ENCODE data around the gene MSI2. TPM values are rescaled to one million over a fixed set of nuclear protein-coding genes. Genes with fewer than 3 reads are reported as not detected.

MSI2 gene
- total RNA-seq, 1 donor from 2014 or later, result 181 TPM

DNA sequence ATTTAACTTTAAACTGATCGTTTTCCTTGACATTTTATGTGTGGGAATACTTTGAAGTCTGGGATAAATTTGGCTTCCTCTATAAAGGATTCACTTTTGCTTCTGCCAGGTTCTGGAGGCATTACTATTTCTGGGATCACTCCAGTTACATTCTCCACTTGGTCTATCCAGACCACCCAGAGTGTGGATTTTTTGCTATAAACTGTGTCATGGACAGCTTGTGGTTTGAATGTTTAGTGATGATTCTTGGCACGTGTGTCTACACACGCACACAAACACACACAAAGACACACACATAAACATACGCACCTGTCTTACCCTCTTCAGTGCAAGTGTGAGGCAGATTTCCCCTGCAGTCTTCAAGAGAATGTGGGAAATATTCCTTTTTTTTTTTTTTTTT is 27.4 kb upstream of the MSI2 start:
- no peaks in the 10 kb centered on the region for H3K4me1 Mint-ChIP-seq (ENCODE audit: low read depth)
- no peak for DNase-seq (ENCODE audit: low spot score)
- peaks cover 35% of the 10 kb centered on the region for H3K27me3 Mint-ChIP-seq (ENCODE audit: low read depth)
- no peaks in the 10 kb centered on the region for H3K36me3 Mint-ChIP-seq (ENCODE audit: low read depth)
- intact Hi-C loops (cut with micrococcal nuclease), result no loop called here
- no peak overlapping the region for H3K4me3 Mint-ChIP-seq (ENCODE audit: low read depth)
- H3K9me3 Mint-ChIP-seq, result peaks cover 6% of the 10 kb centered on the region
- no peak overlapping the region for H3K27ac Mint-ChIP-seq

DNA sequence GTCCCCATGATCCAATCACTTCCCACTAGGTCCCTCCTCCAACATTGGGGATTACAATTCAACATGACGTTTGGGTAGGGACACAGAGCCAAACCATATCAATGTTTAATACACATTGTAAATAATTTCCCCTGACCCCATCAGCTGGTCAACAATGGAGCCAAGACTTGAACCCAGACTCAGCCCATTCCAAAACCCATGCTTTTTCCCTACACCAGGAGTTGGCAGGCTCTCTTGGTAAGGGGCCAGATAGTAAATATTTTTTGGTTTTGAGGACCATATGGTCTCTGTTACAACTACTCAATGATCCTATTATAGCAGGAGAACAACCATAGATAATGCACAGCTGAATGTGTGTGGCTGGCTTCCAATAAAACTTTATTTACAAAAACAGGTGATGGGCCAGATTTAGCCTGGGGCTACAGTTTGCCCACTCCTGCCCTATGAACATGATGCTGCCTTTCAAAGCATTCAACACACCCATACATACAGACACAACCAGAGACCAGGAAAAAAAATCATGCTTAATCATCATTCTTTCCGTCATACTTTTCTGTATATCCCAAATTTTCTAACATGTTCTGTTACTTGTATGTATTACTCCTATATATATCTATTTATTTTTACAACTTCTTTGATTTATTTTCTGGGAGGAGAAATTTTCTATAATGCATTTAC is 22.1 kb upstream of the MSI2 start:
- intact Hi-C loops (cut with micrococcal nuclease), result no loop called here
- peaks cover 27% of the 10 kb centered on the region for H3K27me3 Mint-ChIP-seq (ENCODE audit: low read depth)
- H3K36me3 Mint-ChIP-seq (ENCODE audit: low read depth), result no peaks in the 10 kb centered on the region
- H3K4me3 Mint-ChIP-seq (ENCODE audit: low read depth), result no peak overlapping the region
- H3K9me3 Mint-ChIP-seq, result no peaks in the 10 kb centered on the region
- DNase-seq (ENCODE audit: low spot score), result no peak
- no peak overlapping the region for H3K27ac Mint-ChIP-seq
- H3K4me1 Mint-ChIP-seq (ENCODE audit: low read depth), result no peaks in the 10 kb centered on the region

DNA sequence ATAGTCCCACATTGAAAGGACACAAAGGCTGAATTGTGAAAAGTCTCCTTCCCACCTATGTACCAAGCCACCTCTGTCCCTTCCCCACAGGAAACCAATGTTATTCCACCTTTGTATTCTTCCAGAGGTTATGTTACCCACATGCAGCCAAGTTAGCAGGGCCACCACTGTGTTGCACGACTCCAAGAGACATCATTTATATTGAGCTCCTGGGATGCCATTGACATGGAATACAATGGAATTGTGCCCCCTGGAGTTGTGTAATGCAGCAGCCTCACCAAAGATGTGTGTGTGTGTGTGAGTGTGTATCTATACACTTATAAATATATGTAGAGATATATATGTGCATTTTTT is 21.6 kb upstream of the MSI2 start:
- no peak overlapping the region for H3K27ac Mint-ChIP-seq
- no peaks in the 10 kb centered on the region for H3K4me1 Mint-ChIP-seq (ENCODE audit: low read depth)
- DNase-seq (ENCODE audit: low spot score), result no peak
- no peaks in the 10 kb centered on the region for H3K9me3 Mint-ChIP-seq
- H3K27me3 Mint-ChIP-seq (ENCODE audit: low read depth), result peaks cover 27% of the 10 kb centered on the region
- intact Hi-C loops (cut with micrococcal nuclease), result no loop called here
- no peaks in the 10 kb centered on the region for H3K36me3 Mint-ChIP-seq (ENCODE audit: low read depth)
- no peak overlapping the region for H3K4me3 Mint-ChIP-seq (ENCODE audit: low read depth)

DNA sequence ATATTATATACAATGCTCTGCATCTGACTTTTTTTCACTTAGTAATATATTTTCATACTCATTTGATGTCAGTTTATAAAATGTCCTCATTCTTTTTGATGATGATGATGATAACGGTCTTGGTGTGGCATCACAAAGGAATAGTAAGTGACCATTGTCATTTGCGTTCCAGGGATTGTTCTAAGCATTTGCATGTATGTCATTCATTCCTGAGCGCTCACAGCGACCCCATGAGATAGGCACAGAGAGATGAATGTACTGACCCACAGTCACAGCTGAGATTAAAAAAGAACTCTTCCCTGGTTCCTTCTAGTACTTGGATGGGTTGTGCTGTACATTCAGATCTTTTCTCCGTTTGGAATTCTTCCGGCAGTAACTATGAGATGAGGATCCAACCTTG is 21.2 kb upstream of the MSI2 start:
- Mint-ChIP-seq H3K27me3 (ENCODE audit: low read depth) (peaks cover 27% of the 10 kb centered on the region), H3K27ac (no peak overlapping the region), H3K9me3 (no peaks in the 10 kb centered on the region), H3K36me3 (ENCODE audit: low read depth) (no peaks in the 10 kb centered on the region), H3K4me3 (ENCODE audit: low read depth) (no peak overlapping the region), H3K4me1 (ENCODE audit: low read depth) (no peaks in the 10 kb centered on the region)
- DNase-seq (ENCODE audit: low spot score), result no peak
- intact Hi-C loops (cut with micrococcal nuclease), result no loop called here

DNA sequence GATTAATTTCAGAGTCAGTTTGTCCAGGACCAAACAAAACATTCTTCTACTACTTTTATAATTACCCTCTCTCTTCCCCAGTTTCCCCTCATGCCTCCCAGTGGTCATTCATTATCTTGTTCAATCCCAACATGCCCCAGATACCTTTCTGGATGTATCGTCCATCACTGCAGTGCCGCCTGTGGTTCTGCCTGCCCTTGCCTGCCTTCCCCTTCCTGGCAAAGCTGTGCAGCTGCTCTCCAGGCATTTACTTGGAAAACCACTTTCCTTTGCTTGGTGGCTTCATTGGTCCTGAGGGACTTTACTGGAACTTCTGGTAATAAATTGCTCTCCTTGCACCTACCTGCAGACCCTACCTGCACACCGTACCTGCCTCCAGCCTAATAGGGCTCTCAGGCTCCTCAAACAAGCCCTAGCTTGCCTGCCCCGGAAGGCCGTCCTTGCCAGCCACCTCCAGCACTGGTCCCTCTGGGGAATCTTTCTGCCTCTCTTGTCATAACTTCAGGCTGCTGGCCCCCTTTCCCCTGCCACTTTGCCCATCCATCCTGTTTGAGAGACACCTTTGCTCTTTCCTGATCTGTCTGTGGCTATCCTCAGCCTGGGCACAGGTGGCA is 19.5 kb upstream of the MSI2 start:
- no peak overlapping the region for H3K4me3 Mint-ChIP-seq (ENCODE audit: low read depth)
- peaks cover 35% of the 10 kb centered on the region for H3K27me3 Mint-ChIP-seq (ENCODE audit: low read depth)
- no peaks in the 10 kb centered on the region for H3K9me3 Mint-ChIP-seq
- H3K27ac Mint-ChIP-seq, result no peak overlapping the region
- DNase-seq (ENCODE audit: low spot score), result no peak
- intact Hi-C loops (cut with micrococcal nuclease), result no loop called here
- H3K36me3 Mint-ChIP-seq (ENCODE audit: low read depth), result no peaks in the 10 kb centered on the region
- H3K4me1 Mint-ChIP-seq (ENCODE audit: low read depth), result no peaks in the 10 kb centered on the region

DNA sequence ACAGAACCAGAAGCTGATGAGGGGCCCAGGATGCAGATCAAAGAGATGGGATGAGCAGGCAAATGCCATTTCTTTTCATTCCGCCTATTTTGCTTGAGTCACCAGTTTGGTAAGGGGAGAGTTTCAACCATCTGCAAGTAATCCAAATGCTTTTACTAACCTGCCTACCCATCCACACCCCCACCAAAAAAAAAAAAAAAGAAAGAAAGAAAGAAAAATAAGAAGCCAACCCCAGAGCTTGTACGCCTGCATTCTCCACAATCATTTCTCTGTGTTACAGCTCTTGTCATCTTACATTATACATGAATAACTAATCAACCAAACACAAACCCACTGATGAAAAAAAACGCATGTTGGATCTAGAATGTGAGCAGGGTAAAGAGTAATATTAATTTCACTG is 15.7 kb upstream of the MSI2 start:
- no peak for DNase-seq (ENCODE audit: low spot score)
- Mint-ChIP-seq H3K27ac (no peak overlapping the region), H3K4me1 (ENCODE audit: low read depth) (peaks cover 8% of the 10 kb centered on the region), H3K27me3 (ENCODE audit: low read depth) (peaks cover 23% of the 10 kb centered on the region), H3K4me3 (ENCODE audit: low read depth) (no peak overlapping the region), H3K9me3 (no peaks in the 10 kb centered on the region), H3K36me3 (ENCODE audit: low read depth) (no peaks in the 10 kb centered on the region)
- intact Hi-C loops (cut with micrococcal nuclease), result loop anchor here (5.0 kb wide), 3 partner anchors 47 to 507 kb away; partner anchors contain the start of gene CCDC182

DNA sequence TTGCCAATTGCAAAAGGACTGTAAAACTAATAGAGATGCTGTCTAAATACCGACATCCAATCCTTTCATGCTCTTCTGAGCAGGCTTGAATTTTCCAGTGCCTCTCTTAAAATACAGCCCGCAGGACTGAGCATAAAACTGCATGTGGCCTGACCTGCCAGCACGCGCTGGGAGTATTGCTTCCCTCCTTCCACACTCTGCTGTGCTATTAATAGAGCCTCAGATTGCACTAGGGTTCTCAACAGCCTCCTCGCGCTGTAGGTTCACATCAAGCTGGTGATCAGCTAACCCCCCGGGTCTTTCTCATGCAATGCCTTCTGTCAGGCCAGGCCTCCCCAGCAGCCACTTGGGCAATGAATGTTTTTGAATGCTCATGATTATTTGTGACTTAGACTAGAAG is 14.2 kb upstream of the MSI2 start:
- H3K27me3 Mint-ChIP-seq (ENCODE audit: low read depth), result peaks cover 18% of the 10 kb centered on the region

DNA sequence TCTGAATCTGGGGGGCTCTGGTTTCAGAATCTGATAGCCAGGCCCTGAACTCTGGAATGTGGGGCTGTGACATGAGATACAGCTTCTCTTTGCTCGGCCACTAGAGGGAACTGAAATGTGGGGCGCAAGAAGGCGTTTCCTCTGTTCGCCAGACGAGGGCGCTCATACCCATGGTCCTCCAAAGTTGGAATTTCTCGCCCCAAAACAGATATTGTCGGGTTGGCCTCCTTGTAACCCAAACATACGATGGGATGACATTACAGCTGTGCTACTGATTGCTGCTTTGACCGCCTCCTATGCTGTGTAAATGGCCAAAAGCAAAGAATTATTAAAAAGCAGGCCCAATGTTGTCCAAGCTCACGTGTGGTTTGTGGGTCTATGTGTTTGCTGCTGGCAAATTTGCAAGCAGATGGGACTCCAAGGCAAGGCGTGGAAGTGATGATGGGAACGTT is 13.1 kb upstream of the MSI2 start:
- Mint-ChIP-seq H3K27me3 (ENCODE audit: low read depth) (peaks cover 17% of the 10 kb centered on the region), H3K4me1 (ENCODE audit: low read depth) (peaks cover 8% of the 10 kb centered on the region), H3K27ac (peak overlapping the region; percentile 40), H3K36me3 (ENCODE audit: low read depth) (no peaks in the 10 kb centered on the region), H3K4me3 (ENCODE audit: low read depth) (no peak overlapping the region), H3K9me3 (no peaks in the 10 kb centered on the region)
- intact Hi-C loops (cut with micrococcal nuclease), result loop anchor here (1.0 to 5.0 kb wide), 6 partner anchors 44 to 504 kb away; partner anchors contain the start of gene CCDC182
- DNase-seq (ENCODE audit: low spot score), result peak; percentile 64

More for the DNA sequence above, 14.2 kb upstream of the MSI2 start:
- Mint-ChIP-seq H3K4me1 (ENCODE audit: low read depth) (peaks cover 8% of the 10 kb centered on the region), H3K27ac (no peak overlapping the region), H3K9me3 (no peaks in the 10 kb centered on the region), H3K4me3 (ENCODE audit: low read depth) (no peak overlapping the region), H3K36me3 (ENCODE audit: low read depth) (no peaks in the 10 kb centered on the region)
- intact Hi-C loops (cut with micrococcal nuclease), result loop anchor here (2.0 to 5.0 kb wide), 5 partner anchors 45 to 505 kb away; partner anchors contain the start of gene CCDC182
- no peak for DNase-seq (ENCODE audit: low spot score)

DNA sequence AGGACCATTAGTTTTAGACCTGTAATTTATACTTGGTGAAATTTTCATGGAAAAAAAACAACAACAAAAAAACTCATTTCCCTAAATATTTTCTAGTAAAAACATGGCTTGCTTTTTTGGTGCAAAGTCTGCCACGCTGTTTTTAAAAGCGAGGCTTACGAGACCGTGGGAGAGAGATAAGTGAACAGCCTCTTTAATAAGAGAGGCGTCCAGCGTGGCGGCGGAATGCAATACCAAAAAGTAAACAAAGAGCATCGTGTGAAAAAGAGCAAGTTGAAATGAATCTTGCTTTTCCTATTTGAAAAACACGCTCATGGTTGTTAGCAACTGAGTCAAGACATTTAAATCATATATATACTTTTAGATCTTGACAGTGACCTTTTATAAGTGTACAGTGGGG is 10.5 kb upstream of the MSI2 start:
- DNase-seq (ENCODE audit: low spot score), result no peak
- peaks cover 6% of the 10 kb centered on the region for H3K27me3 Mint-ChIP-seq (ENCODE audit: low read depth)
- peaks cover 9% of the 10 kb centered on the region for H3K9me3 Mint-ChIP-seq
- H3K36me3 Mint-ChIP-seq (ENCODE audit: low read depth), result no peaks in the 10 kb centered on the region
- intact Hi-C loops (cut with micrococcal nuclease), result no loop called here
- H3K27ac Mint-ChIP-seq, result no peak overlapping the region
- H3K4me1 Mint-ChIP-seq (ENCODE audit: low read depth), result peaks cover 8% of the 10 kb centered on the region
- H3K4me3 Mint-ChIP-seq (ENCODE audit: low read depth), result no peak overlapping the region

DNA sequence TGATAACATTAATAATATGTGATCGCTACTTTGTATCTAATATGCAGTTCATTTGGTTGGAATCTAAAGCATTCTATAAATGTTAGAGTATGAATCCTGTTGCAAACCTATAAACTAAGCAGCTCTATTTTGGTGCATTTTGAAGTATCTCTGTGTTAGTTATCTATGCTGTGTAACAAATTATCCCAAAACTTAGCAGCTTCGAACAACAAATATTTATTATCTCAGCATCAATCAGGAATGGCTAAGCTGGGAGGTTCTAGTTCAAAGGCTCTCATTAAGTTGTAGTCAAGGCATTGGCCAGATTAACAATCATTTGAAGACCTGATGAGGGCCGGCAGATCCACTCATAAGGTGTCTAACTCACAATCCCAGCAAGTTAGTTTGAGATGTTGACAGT is 10.1 kb upstream of the MSI2 start:
- no peak for DNase-seq (ENCODE audit: low spot score)
- Mint-ChIP-seq H3K4me3 (ENCODE audit: low read depth) (no peak overlapping the region), H3K4me1 (ENCODE audit: low read depth) (peaks cover 8% of the 10 kb centered on the region), H3K27me3 (ENCODE audit: low read depth) (peaks cover 4% of the 10 kb centered on the region), H3K27ac (no peak overlapping the region), H3K9me3 (peaks cover 13% of the 10 kb centered on the region), H3K36me3 (ENCODE audit: low read depth) (no peaks in the 10 kb centered on the region)
- intact Hi-C loops (cut with micrococcal nuclease), result no loop called here

DNA sequence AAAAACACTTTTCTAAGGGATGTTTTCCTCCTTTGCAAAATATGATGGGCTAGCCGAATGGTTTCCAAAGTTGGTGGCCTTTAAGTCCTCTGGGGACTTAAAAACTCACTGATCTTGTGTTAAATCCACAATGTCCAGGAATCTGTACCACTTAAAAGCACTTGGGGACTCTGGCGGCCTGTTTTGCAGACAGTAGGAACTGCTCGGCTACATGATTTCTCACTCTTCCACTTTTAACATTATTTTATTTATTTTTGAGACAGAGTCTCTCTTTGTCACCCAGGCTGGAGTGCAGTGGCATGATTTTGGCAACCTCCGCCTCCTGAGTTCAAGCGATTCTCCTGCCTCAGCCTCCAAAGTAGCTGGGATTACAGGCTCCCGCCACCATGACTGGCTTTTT is 9.1 kb upstream of the MSI2 start:
- H3K36me3 Mint-ChIP-seq (ENCODE audit: low read depth), result no peaks in the 10 kb centered on the region
- no peaks in the 10 kb centered on the region for H3K27me3 Mint-ChIP-seq (ENCODE audit: low read depth)
- peaks cover 8% of the 10 kb centered on the region for H3K4me1 Mint-ChIP-seq (ENCODE audit: low read depth)
- intact Hi-C loops (cut with micrococcal nuclease), result no loop called here
- H3K9me3 Mint-ChIP-seq, result peaks cover 17% of the 10 kb centered on the region
- no peak overlapping the region for H3K27ac Mint-ChIP-seq
- no peak overlapping the region for H3K4me3 Mint-ChIP-seq (ENCODE audit: low read depth)
- DNase-seq (ENCODE audit: low spot score), result no peak

DNA sequence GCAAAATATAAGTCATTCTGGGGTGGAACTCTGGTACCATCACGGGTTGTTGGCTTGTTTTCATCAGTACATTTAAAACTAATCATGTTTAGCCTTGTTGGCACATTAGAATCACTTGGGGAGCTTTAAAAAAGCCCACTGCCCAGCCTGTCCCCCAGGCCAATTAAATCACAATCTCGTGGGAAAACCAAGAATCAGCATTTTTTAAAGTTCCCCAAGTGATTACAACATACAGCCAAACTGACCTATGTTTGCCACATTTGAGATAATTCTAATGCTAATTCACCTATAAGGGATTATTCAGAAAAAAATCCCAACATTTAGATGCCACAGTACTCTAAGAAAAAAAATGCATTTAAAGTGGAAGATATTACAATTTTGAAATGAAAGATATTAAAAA is 8.4 kb upstream of the MSI2 start:
- H3K27ac Mint-ChIP-seq, result no peak overlapping the region
- H3K27me3 Mint-ChIP-seq (ENCODE audit: low read depth), result no peaks in the 10 kb centered on the region
- peaks cover 17% of the 10 kb centered on the region for H3K9me3 Mint-ChIP-seq
- H3K36me3 Mint-ChIP-seq (ENCODE audit: low read depth), result no peaks in the 10 kb centered on the region
- no peak for DNase-seq (ENCODE audit: low spot score)
- no peak overlapping the region for H3K4me3 Mint-ChIP-seq (ENCODE audit: low read depth)
- H3K4me1 Mint-ChIP-seq (ENCODE audit: low read depth), result peaks cover 6% of the 10 kb centered on the region
- intact Hi-C loops (cut with micrococcal nuclease), result no loop called here

DNA sequence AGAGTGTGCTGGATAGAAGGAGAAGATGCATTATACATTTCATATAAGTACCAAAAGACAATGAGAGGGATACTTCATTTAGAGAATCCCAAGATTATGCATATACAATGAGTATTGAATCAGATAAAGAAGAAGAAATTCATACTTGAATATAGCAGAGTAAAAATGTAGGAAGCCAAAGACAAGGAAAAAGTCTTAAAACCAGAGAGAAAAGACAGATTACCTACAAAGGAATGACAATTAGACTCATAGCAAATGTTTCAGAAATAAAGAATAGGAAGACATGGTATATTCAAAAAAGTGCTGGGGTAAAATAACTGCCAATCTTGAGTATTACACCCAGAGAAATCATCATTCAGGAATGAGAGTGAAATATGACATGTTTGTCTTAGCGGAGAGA is 6.8 kb upstream of the MSI2 start:
- H3K4me1 Mint-ChIP-seq (ENCODE audit: low read depth), result peaks cover 5% of the 10 kb centered on the region
- intact Hi-C loops (cut with micrococcal nuclease), result no loop called here
- H3K4me3 Mint-ChIP-seq (ENCODE audit: low read depth), result no peak overlapping the region
- no peaks in the 10 kb centered on the region for H3K36me3 Mint-ChIP-seq (ENCODE audit: low read depth)
- H3K27ac Mint-ChIP-seq, result no peak overlapping the region
- DNase-seq (ENCODE audit: low spot score), result no peak
- H3K27me3 Mint-ChIP-seq (ENCODE audit: low read depth), result no peaks in the 10 kb centered on the region
- peaks cover 17% of the 10 kb centered on the region for H3K9me3 Mint-ChIP-seq

Data from activated T-helper 2 cell treated with anti-CD3 and anti-CD28 coated beads, Interferon-gamma antibody, Interleukin-2, Interleukin-4, amounts not matched to agents 10 μg/mL and 5 μg/mL and 100 μg/mL, durations not matched to agents 14 hours and 24 hours and 36 hours (primary cell).